Raji (cell line): ENCODE data around the gene GABRB3.

Experiments
- POLR2A ChIP-seq: IDR thresholded peaks from 2 replicates; pipeline ENCODE4 v1.6.1; 2011; ENCODE audit warnings: low read depth, low read length, control low read depth; ENCODE audit not compliant: insufficient read depth

Gene GABRB3

DNA sequence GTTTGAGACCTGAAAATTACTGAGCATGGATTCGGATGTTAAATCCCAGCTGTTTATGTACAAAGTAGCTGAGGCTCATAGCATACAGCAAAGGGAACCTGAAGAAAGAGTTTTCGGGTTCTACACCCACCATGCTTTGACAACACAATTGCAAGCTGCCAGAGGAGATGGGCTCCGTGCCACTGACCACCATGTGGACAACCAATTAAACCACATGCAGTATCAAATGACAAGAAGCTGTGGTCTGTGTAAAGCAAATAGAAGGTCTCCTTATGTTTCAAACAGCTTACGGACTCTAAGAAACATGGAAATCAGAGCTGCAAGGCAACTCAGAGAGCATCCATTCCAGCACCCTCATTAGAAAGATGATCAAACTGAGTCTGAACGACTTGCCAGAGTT is 12.9 kb downstream of the GABRB3 start:
- no peak for TF ChIP-seq POLR2A

DNA sequence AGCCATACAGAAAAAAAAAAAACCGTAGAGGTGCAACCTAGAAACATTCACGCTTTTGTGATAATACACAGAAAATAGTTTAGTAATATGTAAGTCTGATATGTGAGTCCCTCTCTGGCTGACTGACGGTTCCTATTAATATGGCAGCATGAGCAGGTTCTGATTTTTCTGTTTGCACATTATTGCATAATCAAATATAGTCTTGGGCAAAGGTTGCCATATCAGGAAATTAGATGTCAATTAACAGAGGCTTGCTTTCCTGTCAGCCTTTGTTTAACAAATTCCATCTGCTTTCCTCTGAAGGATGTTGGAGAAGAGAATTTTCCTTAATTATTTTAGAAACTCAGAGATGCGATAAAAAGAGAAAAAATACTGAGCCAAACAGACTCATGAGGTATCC is 14.8 kb downstream of the GABRB3 start:
- no peak for TF ChIP-seq POLR2A

DNA sequence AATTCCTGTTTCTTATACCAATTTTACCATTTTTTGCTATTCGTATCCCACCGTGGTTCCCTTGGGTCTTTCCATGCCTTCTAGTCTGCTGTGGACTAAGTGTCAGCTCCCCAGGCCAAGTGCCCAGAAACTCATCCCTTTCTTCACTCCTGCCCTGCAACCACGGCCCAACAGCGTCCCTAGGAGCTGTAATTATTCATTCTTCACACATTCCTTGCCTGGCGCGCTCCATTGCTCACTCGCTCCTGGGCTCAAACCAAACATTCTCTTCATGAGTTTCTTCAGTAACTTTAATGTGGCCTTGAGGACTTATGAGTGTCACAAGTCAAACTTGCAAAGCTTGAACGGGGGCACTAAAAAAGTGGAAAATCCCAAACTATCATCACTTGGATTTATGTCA is 15.7 kb downstream of the GABRB3 start:
- TF ChIP-seq POLR2A, result no peak

DNA sequence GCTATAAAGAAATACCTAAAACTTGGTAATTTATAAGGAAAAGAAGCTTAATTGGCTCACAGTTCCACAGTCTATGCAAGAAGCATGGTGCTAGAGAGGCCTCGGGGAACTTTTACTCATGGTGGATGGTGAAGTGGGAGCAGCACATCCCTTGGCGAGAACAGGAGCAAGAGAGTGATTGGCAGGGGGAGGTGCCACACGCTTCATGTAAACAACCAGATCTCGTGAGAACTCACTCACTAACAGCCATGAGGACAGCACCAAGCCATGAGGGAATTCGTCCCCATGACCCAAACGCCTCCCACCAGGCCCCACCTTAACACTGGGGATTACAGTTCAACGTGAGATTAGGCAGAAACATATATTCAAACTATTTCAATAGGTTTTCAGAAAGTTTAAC is 28.0 kb downstream of the GABRB3 start:
- no peak for TF ChIP-seq POLR2A

DNA sequence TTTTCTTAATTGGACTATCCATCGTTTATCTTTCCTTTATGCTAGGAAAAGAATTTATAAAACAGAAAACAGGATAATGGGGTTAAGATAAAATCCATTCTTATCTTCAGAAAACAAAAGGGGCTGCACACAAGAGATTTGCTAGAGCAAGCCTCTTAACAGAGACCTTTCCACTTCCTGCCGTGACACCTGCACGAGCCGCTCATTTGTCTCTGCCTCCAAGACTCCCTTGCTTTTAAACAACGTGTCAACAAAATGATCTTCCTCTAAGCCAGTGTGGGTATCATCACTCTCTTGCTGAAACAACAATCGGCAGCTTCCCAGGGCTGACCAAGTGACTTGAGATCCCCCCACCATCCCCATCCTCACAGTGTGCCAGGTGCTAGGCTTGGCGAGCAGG is 33.1 kb downstream of the GABRB3 start:
- no peak for TF ChIP-seq POLR2A

DNA sequence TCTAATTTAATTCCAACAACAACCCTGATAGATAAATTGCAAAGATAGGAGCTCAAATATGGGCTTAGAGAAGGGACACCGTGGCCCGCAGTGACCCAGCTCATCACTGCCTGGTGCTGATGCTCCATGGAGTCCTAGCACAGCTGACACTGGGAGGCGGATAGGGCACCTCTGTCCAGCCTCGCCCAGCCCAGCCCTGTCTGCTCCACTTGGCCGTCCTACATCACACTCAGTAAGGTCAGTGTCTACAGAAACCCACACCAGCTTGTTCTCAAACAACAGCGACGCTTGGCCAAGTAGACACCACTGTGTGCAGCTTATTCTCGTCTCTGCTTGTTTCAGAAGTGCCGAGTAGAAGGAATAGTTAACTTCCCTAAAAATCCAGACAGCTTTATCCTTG is 33.9 kb downstream of the GABRB3 start:
- no peak for TF ChIP-seq POLR2A

DNA sequence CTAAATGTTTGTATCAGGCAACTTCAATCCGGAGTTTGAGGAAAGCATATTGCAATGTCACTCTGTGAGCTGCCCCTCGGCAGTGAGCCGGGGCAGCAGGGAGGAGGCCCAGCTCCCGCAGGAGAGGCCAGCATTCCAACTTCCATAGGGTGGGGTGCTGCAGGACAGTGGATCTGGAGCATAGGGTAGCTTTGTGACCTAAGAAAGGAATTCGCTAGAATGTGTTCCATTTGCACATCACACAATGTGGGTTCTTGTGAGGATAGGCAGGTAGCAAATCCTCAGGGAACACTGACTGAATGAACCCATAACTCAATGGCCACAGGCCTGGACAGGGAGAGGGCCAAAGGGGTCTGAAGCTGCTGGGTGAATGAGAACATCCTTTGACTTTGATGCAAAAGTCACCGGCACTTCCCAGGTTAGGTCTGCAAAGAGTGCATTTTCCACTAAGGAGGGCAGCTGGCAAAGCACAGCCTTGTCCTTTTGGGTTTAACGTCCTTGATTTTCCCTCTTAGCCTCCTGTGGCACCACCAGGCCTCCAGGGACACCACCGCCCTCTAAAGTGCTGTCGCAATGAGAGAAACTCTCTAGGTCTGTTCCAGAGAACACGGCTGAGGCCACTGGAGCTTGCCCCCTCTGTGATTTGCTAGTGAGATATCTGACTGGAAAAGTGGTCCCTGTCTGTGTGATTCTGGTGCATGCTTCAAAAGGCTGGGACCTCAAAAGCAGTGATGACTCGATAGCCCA is 36.2 kb downstream of the GABRB3 start:
- TF ChIP-seq POLR2A, result no peak

DNA sequence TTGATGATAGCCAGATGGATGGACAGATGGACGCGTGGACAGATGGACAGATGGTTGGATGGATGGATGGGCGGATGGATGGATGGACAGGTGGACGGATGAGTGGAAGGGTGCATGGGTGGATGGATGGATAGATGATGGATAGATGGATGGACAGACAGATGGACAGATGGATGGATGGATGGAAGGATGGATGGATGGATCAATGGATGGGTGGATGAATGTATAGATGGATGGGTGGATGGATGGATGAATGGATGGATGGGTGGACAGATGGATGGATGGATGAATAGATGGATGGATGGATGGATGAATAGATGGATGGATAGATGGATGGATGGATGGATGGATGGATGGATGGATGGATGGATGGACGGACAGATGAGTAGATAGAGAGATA is 40.9 kb downstream of the GABRB3 start:
- TF ChIP-seq POLR2A, result no peak

DNA sequence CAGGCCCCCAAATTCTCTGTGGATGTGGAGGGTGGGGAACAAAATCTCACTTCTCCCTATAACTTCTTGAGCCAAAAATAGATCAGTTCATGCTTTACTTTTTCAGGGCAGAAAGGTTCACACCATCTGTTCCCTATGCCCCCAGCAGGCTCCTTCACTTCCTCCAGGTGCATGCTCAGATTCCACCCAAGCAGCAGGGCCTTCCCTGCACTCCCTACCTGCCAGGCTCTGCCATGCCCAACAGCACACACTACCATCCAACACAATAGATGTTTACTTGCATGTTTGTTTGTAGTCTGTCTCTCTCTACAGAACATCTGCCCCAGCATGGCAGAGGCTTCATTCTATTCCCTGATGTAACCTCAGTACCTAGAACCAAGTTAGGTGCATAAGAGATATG is 43.3 kb downstream of the GABRB3 start:
- TF ChIP-seq POLR2A, result no peak

DNA sequence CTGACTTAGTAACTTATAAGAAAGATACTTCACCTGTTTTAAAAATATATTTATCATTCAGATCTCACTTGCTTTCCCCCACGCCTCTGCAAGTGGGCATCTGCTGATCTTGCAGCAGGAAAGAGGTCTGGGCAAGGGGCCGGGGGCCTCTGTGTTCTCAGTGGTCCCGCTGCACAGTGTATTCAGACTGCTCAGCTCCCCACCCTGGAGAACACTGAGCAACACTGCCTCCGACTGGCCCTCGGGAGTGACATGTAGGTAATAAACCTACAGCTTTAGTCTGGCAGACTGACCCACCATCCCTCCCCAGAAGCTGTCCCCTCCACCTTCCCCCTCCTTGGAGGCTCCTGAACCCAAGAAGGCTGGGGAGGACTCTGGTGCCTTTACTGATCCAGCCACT is 43.8 kb downstream of the GABRB3 start:
- TF ChIP-seq POLR2A, result no peak

DNA sequence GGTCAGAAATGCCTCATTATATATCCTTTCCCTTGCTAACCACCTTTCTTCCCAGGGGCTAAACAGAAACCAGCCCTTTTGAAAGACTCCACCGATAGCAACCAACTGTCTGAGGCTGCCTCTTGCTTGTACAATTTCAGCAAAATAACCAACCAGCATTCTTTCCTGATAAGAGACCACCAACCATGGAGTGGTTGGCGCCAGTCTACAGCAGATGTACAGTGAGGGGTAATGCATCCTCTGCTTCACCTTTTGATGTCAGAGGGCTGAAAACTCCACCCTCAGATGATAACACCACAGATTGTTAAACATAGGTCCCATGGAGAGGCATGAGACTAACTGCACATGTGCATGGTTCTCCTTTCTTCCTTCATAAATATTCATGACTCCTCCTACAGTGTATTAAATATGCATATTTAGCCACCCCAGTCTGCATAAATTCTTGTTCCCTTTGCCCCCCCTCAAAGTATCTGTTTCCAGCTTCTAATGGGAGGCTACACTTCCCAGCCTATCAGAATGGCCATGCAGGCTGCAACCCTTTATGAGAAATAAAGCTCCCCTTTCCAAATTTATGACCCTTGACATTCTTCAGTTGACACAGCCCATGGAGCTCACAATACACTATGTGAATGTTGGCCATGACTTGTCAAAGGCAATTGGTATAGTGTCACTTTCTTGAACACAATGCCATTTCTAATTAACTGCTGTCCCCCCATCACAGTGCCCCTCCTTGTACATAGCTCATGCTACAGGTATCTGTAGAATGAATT is 48.3 kb downstream of the GABRB3 start:
- TF ChIP-seq POLR2A, result no peak

DNA sequence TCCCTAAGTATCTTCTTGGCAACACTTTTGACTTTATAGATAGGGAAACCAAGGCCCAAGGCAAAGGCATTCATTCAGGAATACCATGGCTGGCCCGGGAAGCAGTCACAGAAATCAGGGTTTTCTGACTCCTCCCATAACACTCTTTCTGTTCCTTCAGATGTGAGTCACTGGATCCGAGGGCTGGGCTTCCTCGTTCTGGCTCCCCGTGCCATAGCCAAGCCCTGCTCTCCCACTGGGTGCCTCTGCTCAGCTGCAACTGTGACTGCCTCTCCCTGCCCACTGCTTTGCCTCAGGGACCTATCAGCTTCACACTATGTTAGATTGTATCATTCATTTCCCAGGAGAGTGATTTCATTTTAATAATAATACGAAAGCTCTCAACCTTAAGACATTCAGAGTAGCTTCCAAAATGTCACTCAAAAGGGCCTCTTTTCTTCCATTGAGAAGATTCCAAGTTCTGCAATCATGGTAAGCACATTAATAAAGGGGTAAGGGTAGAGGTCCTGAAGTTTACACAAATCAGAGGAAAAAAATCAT is 50.2 kb downstream of the GABRB3 start:
- TF ChIP-seq POLR2A, result no peak

DNA sequence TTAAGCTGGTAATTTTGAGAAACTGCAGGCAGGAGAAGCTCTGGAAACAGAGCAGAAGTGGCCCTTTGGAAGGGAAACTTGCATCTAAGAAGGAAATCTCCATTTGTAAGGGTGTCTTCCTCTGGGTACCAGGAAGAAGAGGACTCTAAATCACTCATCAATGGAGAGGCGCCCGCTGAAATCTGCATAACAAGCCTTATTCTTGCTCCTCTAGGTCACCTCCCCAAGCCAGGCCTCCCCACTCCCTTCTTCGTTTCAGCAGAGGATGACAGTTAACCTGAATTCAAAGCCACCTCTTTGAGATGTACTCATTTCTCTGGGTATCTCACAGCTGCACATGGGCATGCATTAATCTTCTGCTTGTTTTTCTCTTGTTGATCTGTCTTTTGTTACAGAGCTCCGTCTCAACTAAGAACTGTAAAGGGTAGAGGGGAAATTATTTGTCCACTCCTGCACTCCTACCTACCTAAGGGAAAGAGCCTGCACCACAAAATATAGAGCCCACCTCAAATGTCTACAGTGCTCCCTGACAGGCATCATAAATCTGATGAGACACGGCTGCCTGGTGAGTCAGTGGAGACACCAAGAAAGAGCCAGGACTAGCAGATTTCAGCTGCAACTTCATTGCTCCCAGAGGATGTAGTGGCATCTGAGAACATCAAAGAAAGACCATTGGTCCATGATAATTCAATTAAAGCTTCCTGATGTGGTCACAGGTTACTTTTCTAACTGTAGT is 51.5 kb downstream of the GABRB3 start:
- no peak for TF ChIP-seq POLR2A

DNA sequence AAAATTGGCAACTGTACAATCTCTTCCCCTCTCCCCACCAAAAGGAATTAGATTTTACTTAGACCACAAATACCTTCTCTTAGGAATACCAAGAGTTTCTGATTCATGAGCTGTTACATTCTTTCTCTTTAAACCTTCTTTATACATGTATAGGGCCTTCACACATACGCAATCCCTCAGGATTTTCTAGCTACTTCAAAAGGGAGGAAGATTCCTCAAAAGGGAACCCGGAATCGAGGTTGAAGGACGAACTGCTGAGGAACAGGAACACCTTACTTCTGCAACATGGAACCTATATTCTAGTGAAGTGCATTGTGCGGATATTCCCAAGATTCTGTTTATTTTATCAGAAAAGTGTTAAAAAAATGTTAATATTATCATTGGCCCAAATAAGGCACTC is 52.3 kb downstream of the GABRB3 start:
- TF ChIP-seq POLR2A, result no peak

DNA sequence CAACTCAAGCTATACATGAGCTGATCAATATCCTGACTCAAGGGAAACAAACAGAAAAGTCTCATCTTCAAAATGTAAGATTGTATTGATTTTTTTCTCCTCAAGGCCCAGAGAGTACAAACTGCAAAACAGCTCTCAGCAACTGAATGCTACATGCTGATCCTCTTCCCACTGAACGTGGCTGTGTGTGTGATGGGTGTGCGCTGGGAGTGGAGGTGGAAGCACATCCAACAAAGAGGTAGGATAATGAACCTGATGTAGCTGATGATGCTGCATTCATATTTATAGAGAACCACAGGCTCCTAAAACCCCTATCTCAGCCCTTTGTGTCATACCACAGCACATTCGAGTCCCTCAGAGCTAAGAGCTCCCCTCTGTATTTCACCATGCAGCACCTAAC is 56.8 kb downstream of the GABRB3 start:
- TF ChIP-seq POLR2A, result no peak

DNA sequence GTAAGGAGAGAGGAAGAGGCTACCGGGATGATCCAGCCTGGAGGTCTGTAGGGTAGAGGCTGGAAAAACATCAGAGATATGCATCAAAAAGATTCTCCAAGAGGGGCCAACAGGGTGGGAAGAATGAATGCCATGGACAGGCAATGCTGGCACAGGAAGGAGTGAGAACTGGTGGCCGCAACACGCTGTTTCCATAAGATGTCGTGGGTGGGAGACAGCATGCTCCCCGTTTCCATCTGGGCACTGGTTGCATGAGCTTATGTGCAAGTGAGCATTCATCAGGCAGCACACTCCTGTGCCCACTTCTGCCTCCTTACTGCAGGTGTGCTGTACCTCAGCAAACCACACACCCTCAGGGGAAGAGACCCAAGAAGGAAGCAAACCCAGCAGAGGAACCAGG is 59.4 kb downstream of the GABRB3 start:
- no peak for TF ChIP-seq POLR2A
